ENCODE measurements around the gene ANKRD18B. TPM values are rescaled to one million over a fixed set of nuclear protein-coding genes. Genes with fewer than 3 reads are reported as not detected.
"Not testable (repeated sequence)": the region's sequence is repeated elsewhere in the genome, so short reads cannot be mapped to it uniquely, and the experiment has no call there.

ANKRD18B gene
- total RNA-seq (2021; fragmentation: NEBNext Ultra II Directional; extraction: Animal tissue kit (Norgen Biotek cat#: 25700)) (8.3 and 13.8 TPM in 2 replicates), polyA plus RNA-seq (2011; rRNA removed) (0.69 and 1.6 TPM in 2 replicates), polyA minus RNA-seq (2011; rRNA and poly(A)+ RNA removed) (4.0 and 5.9 TPM in 2 replicates)
- 2.0 TPM for polyA plus RNA-seq (2011; cell fraction: cytosol; rRNA removed)
- polyA plus RNA-seq (2011; cell fraction: nucleus; rRNA removed) = 3.2 TPM
- 4.3 to 10.2 TPM (median 7.5 TPM) in 4 replicates for polyA plus RNA-seq (2012, experiment 1 of 2)
- 1.8 TPM for polyA plus RNA-seq (2012, experiment 2 of 2)
- 12.2 TPM for polyA plus RNA-seq (2013, experiment 1 of 2)
- 12.7 TPM for polyA plus RNA-seq (2013, experiment 2 of 2)
- polyA minus RNA-seq (2011; cell fraction: cytosol; rRNA and poly(A)+ RNA removed) = 1.8 TPM
- 21.6 TPM for polyA minus RNA-seq (2011; cell fraction: nucleus; rRNA and poly(A)+ RNA removed)
- long read RNA-seq, experiment 1, partial matches to known transcripts = 0 of 1 reads
- long read RNA-seq, experiment 1, other reads (novel, unspliced or antisense) = 1 of 1 reads
- long read RNA-seq, experiment 2, partial matches to known transcripts = 1 of 5 reads
- long read RNA-seq, experiment 2, other reads (novel, unspliced or antisense) = 4 of 5 reads

GRCh38 chr9:33523397-33524305, at the start of gene ANKRD18B:
Gene ANKRD18B (plus strand): TSS chr9:33524251. CDS start chr9:33524490, 239 bp downstream.
- DNase-seq (ENCODE audit: low read depth in 1 of 2, low spot score in 2 of 2) = peak in 1 of 2 experiments; percentile 86
- H4K8ac ChIP-seq (ENCODE audit: extremely low read depth, insufficient read depth, low read length); H3K4me1 ChIP-seq (replicated peaks in 1 of 4; ENCODE audit: control insufficient read depth in 3 of 4, insufficient read depth in 4 of 4, low read length in 3 of 4); H3K23ac ChIP-seq (ENCODE audit: insufficient read length); H2BK120ac ChIP-seq (replicated peaks; ENCODE audit: low read depth, low read length); H3K9me3 ChIP-seq (ENCODE audit: insufficient read depth in 2 of 2, low read depth in 1 of 2, low read length in 1 of 2); H3K4ac ChIP-seq (replicated peaks; ENCODE audit: insufficient read length, low read depth, low read length); H3K56ac ChIP-seq (replicated peaks; ENCODE audit: insufficient read length, low read depth, low read length); H3K23me2 ChIP-seq (ENCODE audit: low read depth, low read length); FAIRE-seq; H4K91ac ChIP-seq (replicated peaks; ENCODE audit: insufficient read length, low read length); H2BK5ac ChIP-seq (ENCODE audit: low read depth, low read length); H2BK20ac ChIP-seq (ENCODE audit: low read length); H3K36me3 ChIP-seq (ENCODE audit: control insufficient read depth in 2 of 4, insufficient read depth in 4 of 4, low read length in 3 of 4); H3K14ac ChIP-seq (ENCODE audit: insufficient read length); H3K27ac ChIP-seq (ENCODE audit: low read depth, low read length); H3K27me3 ChIP-seq (replicated peaks in 1 of 4; ENCODE audit: control insufficient read depth in 3 of 4, extremely low read depth in 1 of 4, insufficient read depth in 3 of 4, low read length in 3 of 4); H4K20me1 ChIP-seq (replicated peaks in 1 of 2; ENCODE audit: control insufficient read depth in 1 of 2, insufficient read depth in 2 of 2, low read length in 2 of 2); H3K79me1 ChIP-seq (ENCODE audit: low read depth, low read length); H3K79me2 ChIP-seq (ENCODE audit: control insufficient read depth in 1 of 2, insufficient read depth in 2 of 2, low read length in 2 of 2); H2AK5ac ChIP-seq (ENCODE audit: low read depth, low read length); H2BK15ac ChIP-seq (ENCODE audit: low read length): not testable (repeated sequence)
- H2AFZ ChIP-seq (ENCODE audit: low read length) = 0 out of 2 replicates have a peak within 1 kb of the TSS, but pooled peaks have one; percentile 41
- peak within 1 kb of the TSS; percentile 32; the same call in 1 of the 2 replicates for H3K18ac ChIP-seq (ENCODE audit: extremely low read depth, low read length)
- peak within 1 kb of the TSS; percentile 56 to 72 (median 65); a peak in 6 of 7 replicates for H3K9ac ChIP-seq (replicated peaks in 1 of 4; ENCODE audit: extremely low read depth in 1 of 4, low read depth in 3 of 4, low read length in 3 of 4)
- peak within 1 kb of the TSS; percentile 37 to 76 (median 70) for H3K4me3 ChIP-seq (ENCODE audit: extremely low read depth in 1 of 4, insufficient read depth in 2 of 4, low read depth in 3 of 4, low read length in 4 of 4)
- POLR2A ChIA-PET (ENCODE audit: partially characterized antibody) = interaction anchor here (0.8 to 2.0 kb wide), 7 partner anchors 10 to 233 kb away, joined by 3 to 11 read pairs (median 3); partner anchors contain the start of gene NFX1
- H3K4me2 ChIP-seq (ENCODE audit: insufficient read depth in 1 of 2, low read depth in 2 of 2, low read length in 2 of 2) = peak within 1 kb of the TSS; percentile 58 to 62
- H4K5ac ChIP-seq (ENCODE audit: insufficient read length, low read depth, low read length) = peak within 1 kb of the TSS; percentile 21
- CTCF ChIA-PET (ENCODE audit: partially characterized antibody) = interaction anchor here (0.6 to 1.9 kb wide), 10 partner anchors 8 to 869 kb away, joined by 3 to 6 read pairs (median 4); no protein-coding TSS in a partner anchor
- 6% methylated on average over 64 of the region's 73 CpGs; no CpG with 5 or more reads in 1 of the 2 experiments for WGBS, 2 experiments (ENCODE audit: extremely low coverage in 1 of 2, insufficient coverage in 1 of 2, insufficient read length in 1 of 2, insufficient replicate concordance in 2 of 2, low coverage in 1 of 2, low lambda C conversion rate in 2 of 2, missing lambda C conversion rate in 1 of 2)
- H2BK12ac ChIP-seq (ENCODE audit: low read depth, low read length) = 0 out of 2 replicates have a peak within 1 kb of the TSS, but pooled peaks have one; percentile 9
- peak; percentile 53; the same call in 1 of the 2 replicates for TF ChIP-seq POLR2AphosphoS5 (IDR thresholded peaks at IDR 0.05; ENCODE audit: low read depth, low read length)
- TF ChIP-seq KDM4A (IDR thresholded peaks at IDR 0.05; ENCODE audit: low read depth, low read length, severe bottlenecking) = peak; percentile 39
- peak; percentile 42 for TF ChIP-seq TAF1 (IDR thresholded peaks at IDR 0.05; ENCODE audit: low read depth, low read length)
- TF ChIP-seq POLR2A (IDR thresholded peaks at IDR 0.05; ENCODE audit: control extremely low read depth in 1 of 2, low read depth in 2 of 2, low read length in 2 of 2) = peak in 1 of 2 experiments; percentile 55; a peak in 2 of 3 replicates
- TF ChIP-seq TBP (IDR thresholded peaks at IDR 0.05; ENCODE audit: low read depth, low read length) = peak; percentile 42
- TF ChIP-seq RBBP5 (IDR thresholded peaks at IDR 0.05; ENCODE audit: borderline replicate concordance, low read depth, low read length) = peak; percentile 41; the same call in 1 of the 2 replicates
- TF ChIP-seq MAX (IDR thresholded peaks at IDR 0.05) = peak; percentile 65
- TF ChIP-seq ASH2L (IDR thresholded peaks at IDR 0.05; ENCODE audit: low read length) = peak; percentile 1
